ENCODE data around the gene CCNL2. TPM values are rescaled to one million over a fixed set of nuclear protein-coding genes. Genes with fewer than 3 reads are reported as not detected.

CCNL2 gene
- total RNA-seq, 1 experiment from 2014 or later: 206 TPM

GRCh38 chr1:1398677-1399186 lies 403 bp downstream of the CCNL2 start:
- POLR2A ChIA-PET (ENCODE audit: low non-redundant PET): no interaction called here
- intact Hi-C loops (cut with micrococcal nuclease; ENCODE audit: unreplicated experiment): no loop called here

GRCh38 chr1:1397839-1398523 lies 1.2 kb downstream of the CCNL2 start:
- intact Hi-C loops (cut with micrococcal nuclease; ENCODE audit: unreplicated experiment): no loop called here
- POLR2A ChIA-PET (ENCODE audit: low non-redundant PET): no interaction called here
- Histone ChIP-seq H3K4me1 (ENCODE audit: insufficient read depth, low read length, poor library complexity, severe bottlenecking) (peaks cover 11% of the 10 kb centered on the region), H3K9me3 (ENCODE audit: low read depth, low read length, poor library complexity, severe bottlenecking) (no peaks in the 10 kb centered on the region), H3K27me3 (replicated peaks; ENCODE audit: insufficient read depth, low read depth, low read length, poor library complexity) (no peaks in the 10 kb centered on the region), H3K4me3 (ENCODE audit: low read depth, low read length, poor library complexity, severe bottlenecking) (peak overlapping the region; percentile 97), H3K27ac (ENCODE audit: low read depth, low read length, poor library complexity, severe bottlenecking) (peak overlapping the region; percentile 97), H3K36me3 (ENCODE audit: insufficient read depth, low read length, poor library complexity, severe bottlenecking) (peaks cover 68% of the 10 kb centered on the region)
- CTCF ChIA-PET: no interaction called here
- no peak for DNase-seq (ENCODE audit: low spot score)
- TSS peak; percentile 64 for BruUV-seq (replicated peaks)
- TF ChIP-seq EZH2 (IDR thresholded peaks at IDR 0.05; ENCODE audit: borderline replicate concordance, low read depth, low read length, poor library complexity, severe bottlenecking) (no peak), CTCF (conservative IDR thresholded peaks at IDR 0.05; ENCODE audit: low read depth, low read length) (no peak)

More at GRCh38 chr1:1398677-1399186, 403 bp downstream of the CCNL2 start:
- Histone ChIP-seq H3K27me3 (replicated peaks; ENCODE audit: insufficient read depth, low read depth, low read length, poor library complexity) (no peaks in the 10 kb centered on the region), H3K4me3 (ENCODE audit: low read depth, low read length, poor library complexity, severe bottlenecking) (peak overlapping the region; percentile 97), H3K9me3 (ENCODE audit: low read depth, low read length, poor library complexity, severe bottlenecking) (no peaks in the 10 kb centered on the region), H3K36me3 (ENCODE audit: insufficient read depth, low read length, poor library complexity, severe bottlenecking) (peaks cover 65% of the 10 kb centered on the region), H3K27ac (ENCODE audit: low read depth, low read length, poor library complexity, severe bottlenecking) (peak overlapping the region; percentile 97), H3K4me1 (ENCODE audit: insufficient read depth, low read length, poor library complexity, severe bottlenecking) (peaks cover 11% of the 10 kb centered on the region)
- DNase-seq (ENCODE audit: low spot score): no peak
- CTCF ChIA-PET: interaction anchor here (0.7 kb wide), 1 partner anchor 10 kb away, joined by 3 read pairs; no protein-coding TSS in a partner anchor
- BruUV-seq (replicated peaks): no TSS peak
- TF ChIP-seq EZH2 (IDR thresholded peaks at IDR 0.05; ENCODE audit: borderline replicate concordance, low read depth, low read length, poor library complexity, severe bottlenecking) (no peak), CTCF (conservative IDR thresholded peaks at IDR 0.05; ENCODE audit: low read depth, low read length) (no peak)

GRCh38 chr1:1395166-1395565 lies 4.0 kb downstream of the CCNL2 start:
- no peak overlapping the region for H3K27ac ChIP-seq (ENCODE audit: low read depth, low read length, poor library complexity, severe bottlenecking)
- no peak for TF ChIP-seq CTCF (conservative IDR thresholded peaks at IDR 0.05; ENCODE audit: low read depth, low read length)
- no peak for TF ChIP-seq EZH2 (IDR thresholded peaks at IDR 0.05; ENCODE audit: borderline replicate concordance, low read depth, low read length, poor library complexity, severe bottlenecking)
- H3K9me3 ChIP-seq (ENCODE audit: low read depth, low read length, poor library complexity, severe bottlenecking): no peaks in the 10 kb centered on the region
- no peaks in the 10 kb centered on the region for H3K27me3 ChIP-seq (replicated peaks; ENCODE audit: insufficient read depth, low read depth, low read length, poor library complexity)
- BruUV-seq (replicated peaks): no TSS peak
- POLR2A ChIA-PET (ENCODE audit: low non-redundant PET): interaction anchor here (0.7 kb wide), 1 partner anchor 144 kb away, joined by 3 read pairs; no protein-coding TSS in a partner anchor
- CTCF ChIA-PET: no interaction called here
- H3K4me1 ChIP-seq (ENCODE audit: insufficient read depth, low read length, poor library complexity, severe bottlenecking): peaks cover 11% of the 10 kb centered on the region
- H3K4me3 ChIP-seq (ENCODE audit: low read depth, low read length, poor library complexity, severe bottlenecking): no peak overlapping the region
- DNase-seq (ENCODE audit: low spot score): no peak
- intact Hi-C loops (cut with micrococcal nuclease; ENCODE audit: unreplicated experiment): no loop called here
- H3K36me3 ChIP-seq (ENCODE audit: insufficient read depth, low read length, poor library complexity, severe bottlenecking): peaks cover 72% of the 10 kb centered on the region
